Osteocyte (in vitro differentiated cells): ENCODE measurements around the gene MYH9. TPM values are rescaled to one million over a fixed set of nuclear protein-coding genes. Genes with fewer than 3 reads are reported as not detected.
A peak's percentile ranks its signal among the peaks of the same experiment; 100 is the strongest.

Experiments
- DNase-seq: peaks from one replicate; pipeline ENCODE4 v3.0.0; 2021; ENCODE audit warnings: mixed read lengths; ENCODE audit not compliant: unreplicated experiment; ENCODE audit errors: extremely low spot score
- H3K27ac Mint-ChIP-seq: one replicate; pipeline ENCODE4 v1.8.0; 2021; ENCODE audit warnings: mild to moderate bottlenecking, mixed read lengths; ENCODE audit not compliant: unreplicated experiment
- H3K27me3 Mint-ChIP-seq: one replicate; pipeline ENCODE4 v1.8.0; 2021; ENCODE audit warnings: mixed read lengths; ENCODE audit not compliant: unreplicated experiment
- H3K36me3 Mint-ChIP-seq: one replicate; pipeline ENCODE4 v1.8.0; 2021; ENCODE audit warnings: mixed read lengths; ENCODE audit not compliant: unreplicated experiment
- H3K4me1 Mint-ChIP-seq: one replicate; pipeline ENCODE4 v1.8.0; 2021; ENCODE audit warnings: mixed read lengths; ENCODE audit not compliant: unreplicated experiment
- H3K4me3 Mint-ChIP-seq: one replicate; pipeline ENCODE4 v1.8.0; 2021; ENCODE audit warnings: mild to moderate bottlenecking, moderate library complexity, mixed read lengths; ENCODE audit not compliant: unreplicated experiment
- H3K9me3 Mint-ChIP-seq: one replicate; pipeline ENCODE4 v1.8.0; 2021; ENCODE audit warnings: mixed read lengths; ENCODE audit not compliant: unreplicated experiment
- CTCF ChIP-seq: fragments of 200-600 bp; sonication (generic); IDR thresholded peaks from 2 replicates; pipeline ENCODE4 v1.5.0; 2021; ENCODE audit warnings: antibody characterized with exemption, mild to moderate bottlenecking, moderate library complexity
- total RNA-seq: library from RNA; stranded (reverse); gene quantifications from 2 replicates; pipeline ENCODE4 v1.2.1, GENCODE V29; 2021

Gene MYH9
- total RNA-seq, 1 donor from 2014 or later: 938 TPM

DNA sequence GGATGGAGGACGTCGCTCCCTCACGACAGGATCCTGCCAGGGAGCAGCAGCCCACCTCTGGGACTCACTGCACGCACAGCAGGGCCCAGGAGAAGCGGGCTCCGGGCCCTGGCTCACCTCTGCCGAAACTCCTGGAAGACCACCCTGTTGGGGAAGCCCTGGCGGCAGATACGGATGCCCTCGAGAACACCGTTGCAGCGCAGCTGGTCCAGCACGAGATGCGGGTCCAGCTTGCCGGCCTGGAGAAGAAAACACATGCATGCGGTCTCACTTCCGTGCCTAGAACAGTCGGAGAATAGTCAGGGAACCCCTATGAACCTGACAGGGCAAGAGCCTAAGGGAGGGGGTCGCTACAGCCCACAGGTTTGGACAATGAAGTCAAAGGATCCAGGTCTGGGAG is 82.0 kb downstream of the MYH9 start:
- DNase-seq: no peak
- no peak for TF ChIP-seq CTCF
- peaks cover 4% of the 10 kb centered on the region for H3K4me1 Mint-ChIP-seq
- H3K9me3 Mint-ChIP-seq: no peaks in the 10 kb centered on the region
- peak overlapping the region; percentile 50 for H3K27ac Mint-ChIP-seq
- no peak overlapping the region for H3K4me3 Mint-ChIP-seq
- no peaks in the 10 kb centered on the region for H3K27me3 Mint-ChIP-seq
- peaks cover 55% of the 10 kb centered on the region for H3K36me3 Mint-ChIP-seq

DNA sequence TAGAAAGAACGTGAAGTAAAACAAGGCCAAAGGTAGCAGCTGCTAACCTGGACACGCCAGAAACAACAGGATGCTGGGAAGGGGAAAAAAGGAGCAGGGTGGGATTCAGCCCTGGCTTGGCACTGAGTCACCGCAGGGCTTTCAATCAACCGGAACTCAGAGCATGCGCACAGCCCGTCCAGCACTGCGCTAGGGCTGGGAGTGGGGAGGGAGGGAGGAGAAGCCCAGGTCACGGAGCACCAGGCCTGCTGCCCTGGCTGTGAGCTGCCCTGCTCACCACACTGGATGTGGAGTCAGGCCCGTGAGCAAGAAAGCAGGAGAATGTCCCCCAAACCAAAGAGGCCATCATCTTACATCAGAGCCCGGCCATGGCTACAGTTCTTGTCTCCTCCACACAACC is 83.3 kb downstream of the MYH9 start:
- H3K27ac Mint-ChIP-seq: no peak overlapping the region
- no peak for DNase-seq
- no peak for TF ChIP-seq CTCF
- H3K4me3 Mint-ChIP-seq: no peak overlapping the region
- H3K36me3 Mint-ChIP-seq: peaks cover 57% of the 10 kb centered on the region
- H3K9me3 Mint-ChIP-seq: no peaks in the 10 kb centered on the region
- no peaks in the 10 kb centered on the region for H3K27me3 Mint-ChIP-seq
- H3K4me1 Mint-ChIP-seq: peaks cover 4% of the 10 kb centered on the region

GRCh38 chr22:36303874-36304273 is 83.9 kb downstream of the MYH9 start:
- Mint-ChIP-seq H3K4me3 (no peak overlapping the region), H3K9me3 (no peaks in the 10 kb centered on the region), H3K27me3 (no peaks in the 10 kb centered on the region), H3K36me3 (peaks cover 59% of the 10 kb centered on the region), H3K27ac (no peak overlapping the region), H3K4me1 (peaks cover 4% of the 10 kb centered on the region)
- no peak for TF ChIP-seq CTCF
- no peak for DNase-seq

GRCh38 chr22:36303115-36303467 is 84.7 kb downstream of the MYH9 start:
- DNase-seq: no peak
- Mint-ChIP-seq H3K9me3 (no peaks in the 10 kb centered on the region), H3K4me3 (no peak overlapping the region), H3K27me3 (no peaks in the 10 kb centered on the region), H3K27ac (peak overlapping the region; percentile 31), H3K36me3 (peaks cover 59% of the 10 kb centered on the region), H3K4me1 (peaks cover 4% of the 10 kb centered on the region)
- no peak for TF ChIP-seq CTCF

- Mint-ChIP-seq H3K27me3 (no peaks in the 10 kb centered on the region), H3K36me3 (peaks cover 63% of the 10 kb centered on the region), H3K27ac (peak overlapping the region; percentile 31), H3K4me1 (peaks cover 4% of the 10 kb centered on the region), H3K9me3 (no peaks in the 10 kb centered on the region), H3K4me3 (no peak overlapping the region)
- no peak for TF ChIP-seq CTCF
- DNase-seq: no peak
These were observed 85.2 kb downstream of the MYH9 start for GRCh38 chr22:36302439-36303114.
